ENCODE data around the gene FCGR3A.
"Not testable (repeated sequence)": the region's sequence is repeated elsewhere in the genome, so short reads cannot be mapped to it uniquely, and the experiment has no call there.

The FCGR3A gene

DNA sequence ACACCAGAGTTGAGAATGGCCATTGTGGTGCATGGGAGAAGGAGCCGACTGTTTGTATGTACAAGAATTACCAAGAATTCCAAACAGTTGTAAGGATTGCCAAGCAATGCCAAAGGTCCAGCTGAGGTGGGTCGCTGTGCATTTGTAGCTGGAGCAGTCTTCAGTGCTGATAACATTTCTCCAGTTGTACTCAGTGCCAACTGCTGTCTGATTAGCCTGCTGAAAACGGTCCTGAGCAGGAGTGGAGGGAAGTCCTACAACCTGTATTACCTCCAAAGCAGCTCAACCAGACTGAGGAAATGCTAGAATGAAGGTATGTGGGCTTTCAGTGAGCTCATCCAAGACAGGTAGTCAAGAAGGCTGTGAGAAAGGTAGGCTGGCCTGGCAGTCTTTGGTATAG, 6.5 kb upstream of the FCGR3A start:
- not testable (repeated sequence) for DNase-seq

DNA sequence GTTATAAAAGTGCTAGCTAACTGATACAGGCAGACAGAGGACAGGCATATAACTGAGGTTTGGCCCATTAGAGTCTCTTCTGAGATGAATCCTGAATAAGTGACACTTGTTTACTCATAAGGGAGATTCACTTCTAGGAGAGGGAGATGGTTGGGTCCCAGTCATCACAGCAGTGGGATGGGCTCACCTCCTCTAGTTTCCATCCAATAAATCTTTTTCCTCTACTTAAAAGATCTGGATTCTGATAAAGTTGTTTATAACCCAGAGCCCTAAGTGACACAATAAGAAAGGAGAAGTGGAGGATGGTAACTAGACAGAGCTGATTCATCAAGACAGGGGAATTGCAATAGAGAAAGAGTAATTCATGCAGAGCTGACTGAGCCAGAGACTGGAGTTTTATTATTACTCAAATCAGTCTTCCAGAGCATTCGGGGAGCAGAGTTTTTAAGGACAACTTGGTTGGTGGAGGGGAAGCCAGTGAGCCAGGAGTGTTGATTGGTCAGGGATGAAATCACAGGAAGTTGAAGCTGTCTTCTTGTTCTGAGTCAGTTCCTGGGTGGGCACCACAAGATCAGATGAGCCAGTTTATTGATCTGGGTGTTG, 5.3 kb upstream of the FCGR3A start:
- DNase-seq, result not testable (repeated sequence)

- not testable (repeated sequence) for DNase-seq
Measured at GRCh38 chr1:161554340-161554739, 4.7 kb upstream of the FCGR3A start.

GRCh38 chr1:161553631-161554030, 4.0 kb upstream of the FCGR3A start:
- not testable (repeated sequence) for DNase-seq

DNA sequence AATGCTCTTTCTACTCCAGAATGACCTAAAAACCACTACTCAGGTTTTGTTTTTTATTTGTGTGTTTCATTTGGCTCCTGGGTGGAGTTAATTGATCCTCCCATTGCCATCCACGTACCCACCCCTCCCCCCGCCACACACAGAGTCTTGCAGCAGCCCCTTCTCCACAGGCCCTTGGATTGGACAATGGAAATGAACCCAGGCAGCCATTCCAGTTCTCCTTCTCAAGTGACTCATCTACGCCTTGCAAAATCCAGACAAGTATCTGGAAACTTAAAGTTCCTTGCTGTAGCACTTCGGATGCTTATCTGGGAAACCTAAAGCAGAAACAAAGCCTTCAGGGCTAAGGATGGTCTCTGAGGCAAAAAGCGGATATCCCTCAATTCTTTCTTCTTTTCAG, 1.3 kb upstream of the FCGR3A start:
- DNase-seq, result not testable (repeated sequence)

DNA sequence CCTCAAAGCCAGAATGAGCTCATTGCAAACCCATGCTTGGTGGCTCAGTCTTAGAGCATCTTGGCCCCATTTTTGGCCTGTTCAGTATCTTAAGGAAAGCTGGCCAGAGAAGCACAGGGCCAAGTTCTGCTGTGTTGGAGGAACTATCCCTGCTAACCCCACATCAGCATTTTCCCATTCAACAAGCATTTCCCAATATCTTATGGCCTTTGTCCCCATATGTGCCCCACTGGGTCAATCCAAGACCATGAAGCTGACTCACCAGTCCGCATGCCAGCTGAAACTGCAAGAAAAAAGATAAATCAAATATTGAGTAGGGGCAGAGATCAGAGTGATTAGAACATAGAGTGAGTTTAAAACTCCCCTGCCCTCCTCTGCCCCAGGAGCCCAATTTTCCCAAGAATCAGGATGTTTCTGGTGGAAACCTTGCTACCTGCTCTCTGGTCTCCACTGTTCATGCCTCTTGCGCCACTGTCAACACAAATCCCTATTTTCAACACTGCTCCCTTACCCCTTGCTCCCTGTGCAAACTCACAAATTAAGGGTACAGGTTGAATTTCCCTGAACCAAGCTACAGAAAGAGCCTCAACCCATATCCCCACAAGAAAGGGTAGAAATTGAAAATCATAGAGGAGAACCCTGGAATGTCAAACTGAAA, 740 bp downstream of the FCGR3A start:
- DNase-seq, result not testable (repeated sequence)

GRCh38 chr1:161547995-161548741, 1.4 kb downstream of the FCGR3A start:
- DNase-seq, result not testable (repeated sequence)

DNA sequence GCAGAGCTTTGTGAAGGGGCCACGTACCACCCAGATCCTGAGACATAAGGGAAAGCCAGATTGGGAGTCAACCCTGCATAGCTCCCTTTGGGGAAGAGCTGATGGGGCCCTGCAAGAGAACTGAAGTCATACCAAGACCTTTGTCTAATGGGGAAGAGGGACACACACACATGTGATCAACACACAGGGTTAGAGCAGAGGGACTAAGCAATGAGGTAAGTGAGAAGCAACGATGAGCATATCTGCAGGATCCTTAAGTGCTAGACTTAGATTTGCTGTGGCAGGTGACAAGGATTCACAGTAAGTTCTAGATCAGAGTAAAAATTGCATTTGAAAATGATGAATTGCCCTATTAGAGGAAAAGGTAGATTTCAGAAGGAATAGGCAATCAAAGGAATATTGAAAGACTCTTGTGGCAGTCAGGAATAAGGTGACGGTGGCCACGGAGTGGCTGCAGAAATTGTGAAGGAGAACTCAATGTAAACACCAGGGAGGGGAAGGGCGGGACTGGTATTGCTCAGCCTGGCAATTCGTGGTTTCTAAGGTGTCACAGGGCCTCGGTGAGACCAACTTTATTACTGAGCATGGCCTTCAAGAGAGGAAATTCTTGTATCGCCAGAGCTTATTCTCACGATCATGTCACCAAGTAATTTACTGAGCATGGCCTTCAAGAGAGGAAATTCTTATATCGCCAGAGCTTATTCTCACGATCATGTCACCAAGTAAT, 4.5 kb downstream of the FCGR3A start:
- not testable (repeated sequence) for DNase-seq

DNA sequence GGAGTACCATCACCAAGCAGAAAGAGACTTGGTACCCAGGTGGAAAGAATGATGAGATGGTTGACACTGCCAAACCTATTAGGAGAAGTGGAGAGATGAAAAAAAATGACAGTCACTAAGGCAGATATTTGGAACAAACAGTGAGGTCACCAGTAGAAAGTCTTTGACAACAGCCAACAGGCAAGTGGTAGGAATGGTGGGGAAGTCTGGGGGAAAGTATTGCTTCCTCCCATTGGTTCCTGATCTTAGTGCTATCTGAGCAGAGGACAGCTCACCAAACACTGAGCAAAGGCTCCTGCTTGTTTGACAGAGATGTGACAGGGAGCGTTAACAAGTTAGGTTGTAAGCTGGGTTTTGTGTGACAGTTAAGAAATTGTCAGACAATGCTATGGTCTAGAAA, 6.5 kb downstream of the FCGR3A start:
- DNase-seq, result not testable (repeated sequence)

DNA sequence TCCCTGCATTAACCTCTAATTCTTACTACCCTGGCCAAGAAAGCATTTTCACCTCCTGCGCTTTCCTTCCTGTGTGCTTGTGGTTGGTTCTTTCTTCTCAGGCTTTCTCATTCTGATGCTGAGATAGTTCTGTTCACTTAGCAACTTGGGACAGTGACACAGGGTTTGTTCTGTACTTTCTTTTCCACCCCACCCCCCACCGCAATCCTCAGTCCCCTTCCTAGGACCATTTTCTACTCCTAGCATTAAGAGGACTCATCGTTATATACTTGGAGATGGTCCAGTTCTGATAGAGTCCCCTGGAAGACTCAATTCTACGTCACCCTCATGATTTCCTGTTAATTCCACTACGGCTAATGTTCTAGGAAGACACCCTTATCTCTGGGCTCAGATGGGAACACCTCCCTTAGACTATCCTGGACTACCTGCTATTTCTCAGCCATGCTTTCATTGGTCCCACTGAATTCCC, 7.5 kb downstream of the FCGR3A start:
- not testable (repeated sequence) for DNase-seq

DNA sequence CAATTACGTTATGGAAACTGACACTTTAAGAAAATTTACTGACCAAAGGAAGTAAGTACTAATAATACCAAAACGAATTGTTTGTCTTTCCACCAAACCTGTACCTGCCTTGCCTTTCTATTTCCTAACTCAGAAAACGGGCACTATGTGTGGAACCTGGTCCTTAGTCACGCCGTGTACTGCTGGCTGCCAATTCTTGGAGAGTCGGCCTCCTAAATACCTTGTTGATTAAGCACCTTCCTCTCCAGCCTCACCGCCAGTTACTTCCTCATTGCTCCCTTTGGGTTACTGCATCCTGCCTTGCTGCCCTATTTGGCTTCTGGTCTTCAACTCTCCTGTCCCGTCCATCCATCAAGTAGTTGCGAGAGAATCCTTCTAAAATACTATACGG, 9.1 kb downstream of the FCGR3A start:
- not testable (repeated sequence) for DNase-seq

DNA sequence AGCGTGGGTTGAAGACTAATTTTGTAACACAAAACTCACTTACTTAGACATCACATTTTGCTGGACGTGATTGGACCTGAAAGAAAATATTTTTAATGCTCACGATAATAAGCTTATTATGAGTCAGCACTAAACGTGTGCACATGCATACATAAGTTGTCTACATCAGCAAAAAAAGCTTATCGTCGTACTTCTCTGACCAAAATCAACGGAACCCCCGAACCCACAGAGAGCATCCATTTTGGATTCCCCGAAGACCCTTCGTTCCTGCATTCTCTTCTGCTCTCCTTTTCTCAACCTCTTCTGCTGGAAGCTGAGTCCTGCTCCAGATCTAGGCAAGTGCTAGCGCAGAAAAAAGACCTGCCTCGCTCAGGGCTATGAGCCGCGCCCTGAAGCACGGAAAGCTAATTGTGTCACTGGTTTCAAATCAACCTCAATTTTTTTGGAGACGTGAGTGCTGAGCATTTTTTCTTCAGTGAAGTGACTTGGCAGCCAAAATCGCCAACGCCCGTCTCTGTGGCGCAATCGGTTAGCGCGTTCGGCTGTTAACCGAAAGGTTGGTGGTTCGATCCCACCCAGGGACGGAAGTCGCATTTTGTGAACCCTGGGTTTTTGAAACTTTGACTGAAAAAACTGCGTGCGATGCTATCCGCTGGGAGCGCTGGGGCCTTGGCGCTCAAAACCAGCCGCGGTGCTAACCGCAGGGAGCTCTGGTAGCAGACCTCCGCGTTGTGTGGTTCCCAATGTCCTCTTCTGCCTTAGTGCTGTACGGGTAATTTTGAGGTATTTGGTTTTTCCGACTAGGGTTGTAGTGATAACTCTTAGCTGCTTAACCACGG, 9.7 kb downstream of the FCGR3A start:
- peak; percentile 92 for DNase-seq

GRCh38 chr1:161538925-161539479, 10.6 kb downstream of the FCGR3A start:
- not testable (repeated sequence) for DNase-seq

DNA sequence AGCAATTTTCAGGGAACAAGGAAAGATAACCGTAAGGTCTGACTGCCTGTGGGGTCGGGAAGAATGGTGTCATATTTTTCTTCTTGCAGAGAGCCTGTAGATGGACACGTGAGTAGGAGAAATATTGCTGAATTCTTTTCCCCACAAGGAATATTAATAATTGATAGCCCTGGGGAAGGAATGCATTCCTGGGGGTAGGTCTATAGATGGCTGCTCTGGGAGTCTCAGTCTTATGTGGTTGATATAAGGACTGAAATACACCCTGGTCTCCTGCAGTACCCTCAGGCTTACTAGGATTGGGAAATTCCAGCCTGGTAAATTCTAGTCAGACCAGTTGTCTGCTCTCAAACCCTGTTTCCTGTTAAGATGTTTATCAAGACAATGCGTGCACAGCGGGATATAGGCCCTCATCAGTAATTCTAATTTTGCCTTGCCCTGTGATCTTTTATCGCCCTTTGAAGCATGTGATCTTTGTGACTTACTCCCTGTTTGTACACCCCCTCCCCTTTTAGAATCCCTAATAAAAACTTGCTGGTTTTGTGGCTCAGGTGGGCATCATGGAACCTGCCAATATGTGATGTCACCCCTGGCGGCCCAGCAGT, 12.4 kb downstream of the FCGR3A start:
- DNase-seq, result not testable (repeated sequence)

GRCh38 chr1:161532644-161533567, 16.7 kb downstream of the FCGR3A start:
- DNase-seq, result not testable (repeated sequence)

DNA sequence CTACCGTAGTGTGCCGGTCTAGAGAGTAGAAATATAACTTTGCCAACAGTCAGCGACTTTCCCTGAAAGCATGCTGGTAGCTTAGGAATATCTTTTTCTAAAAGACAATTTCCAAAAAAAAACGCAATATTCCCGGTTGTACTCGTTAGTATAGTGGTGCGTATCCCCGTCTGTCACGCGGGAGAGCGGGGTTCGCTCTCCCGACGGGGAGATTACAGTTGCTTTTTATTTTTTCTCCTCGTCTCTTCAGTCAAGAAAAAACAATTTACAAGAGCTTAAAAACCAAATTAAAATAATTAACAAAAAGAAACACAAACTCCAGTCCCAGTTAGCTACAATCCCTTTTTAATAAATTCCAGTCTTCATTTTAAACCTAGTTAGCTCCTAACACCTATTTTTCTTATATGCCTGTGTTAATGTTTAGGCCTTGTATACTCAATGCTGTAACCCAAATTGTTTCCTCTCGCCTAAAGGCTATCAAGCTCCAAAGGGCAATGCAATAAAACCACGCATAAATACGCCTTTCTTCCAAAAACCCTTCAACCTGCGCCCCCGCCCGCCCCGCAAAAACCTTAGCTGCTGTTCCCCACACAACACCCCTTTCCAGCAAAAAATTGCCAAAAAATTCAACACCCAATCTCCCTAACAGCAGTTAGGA, 17.5 kb downstream of the FCGR3A start:
- no peak for DNase-seq

DNA sequence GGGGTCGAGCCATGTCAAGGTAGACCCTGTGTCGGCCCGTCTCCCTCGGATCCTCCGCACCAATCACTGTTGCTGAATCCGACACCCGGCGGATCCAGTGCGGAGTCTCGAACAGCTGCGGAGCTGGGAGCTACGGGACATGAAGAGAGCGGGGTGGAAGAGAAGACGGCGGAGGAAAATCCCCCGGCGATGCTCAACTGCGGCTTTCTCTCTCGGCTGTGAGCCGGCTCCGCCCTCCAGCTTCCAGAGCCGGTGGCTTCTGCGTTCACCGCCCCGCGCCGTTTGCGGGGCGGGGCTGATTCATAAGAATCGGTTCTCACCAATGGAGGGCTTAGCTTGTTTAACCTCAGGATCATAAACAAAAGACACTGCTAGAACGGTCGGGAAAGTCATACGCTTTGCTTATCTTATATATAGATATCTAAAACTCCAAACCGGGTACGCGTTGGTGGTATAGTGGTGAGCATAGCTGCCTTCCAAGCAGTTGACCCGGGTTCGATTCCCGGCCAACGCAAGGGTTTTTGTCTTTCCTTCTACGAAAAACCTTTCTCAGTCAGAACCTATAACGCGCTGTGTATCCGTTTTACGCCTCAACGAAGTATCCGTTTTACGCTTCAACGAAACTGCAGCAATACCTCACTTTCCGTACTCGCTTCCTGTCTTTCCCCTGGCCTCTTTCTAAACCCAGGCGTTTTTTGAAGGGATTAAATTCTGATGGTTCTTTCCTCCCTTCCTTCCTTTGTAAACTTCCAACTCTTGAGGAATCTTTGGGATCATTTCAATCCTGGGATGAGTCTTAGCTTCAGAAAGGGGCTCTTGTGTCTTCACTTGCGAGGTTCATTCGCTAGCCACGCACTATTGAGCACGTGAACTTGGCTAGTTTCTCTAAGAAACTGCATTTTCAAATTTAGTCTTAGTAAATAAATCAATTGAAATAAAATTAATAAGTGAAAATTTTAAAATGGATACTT, 18.7 kb downstream of the FCGR3A start:
- peak; percentile 90 for DNase-seq

- DNase-seq, result peak; percentile 55
Measured at GRCh38 chr1:161530158-161530557, 19.5 kb downstream of the FCGR3A start.

Data from activated CD4-positive, alpha-beta T cell treated with anti-CD3 and anti-CD28 coated beads for 1 hour (primary cell).